Keratinocyte (primary cell): ENCODE data around the gene PSME4. TPM values are rescaled to one million over a fixed set of nuclear protein-coding genes. Genes with fewer than 3 reads are reported as not detected.

Experiments used
- DNase-seq: peaks from one replicate; pipeline ENCODE4 v3.0.0-alpha.2; 2011; ENCODE audit warnings: low read depth, missing footprints, low spot score
- FAIRE-seq: peaks from 2 replicates; lab custom pipeline; 2011; peaks lifted over from hg19 to GRCh38; lab: Jason Lieb, UNC
- H2AFZ ChIP-seq: 2 replicates; pipeline ENCODE4 v1.6.0; 2012; ENCODE audit warnings: low read length, control low read depth, inconsistent platforms; ENCODE audit not compliant: control insufficient read depth
- H3K27ac ChIP-seq: 2 replicates; pipeline ENCODE4 v1.5.1; 2011; ENCODE audit warnings: low read length; ENCODE audit not compliant: control insufficient read depth, insufficient read depth
- H3K27me3 ChIP-seq: 3 replicates; pipeline ENCODE4 v1.6.0; 2011; ENCODE audit warnings: low read length; ENCODE audit not compliant: control insufficient read depth, insufficient read depth; ENCODE audit errors: extremely low read depth
- H3K36me3 ChIP-seq, 2 experiments: 2 replicates in 1 of 2; 3 replicates in 1 of 2; pipeline ENCODE4 v1.5.1; 2011; ENCODE audit warnings: low read length in 2 of 2, mild to moderate bottlenecking in 1 of 2; ENCODE audit not compliant: control insufficient read depth in 2 of 2, insufficient read depth in 2 of 2; ENCODE audit errors: extremely low read depth in 1 of 2
- H3K4me1 ChIP-seq: 3 replicates; pipeline ENCODE4 v1.5.1; 2011; ENCODE audit warnings: low read length; ENCODE audit not compliant: control insufficient read depth, insufficient read depth; ENCODE audit errors: extremely low read depth
- H3K4me2 ChIP-seq: 3 replicates; pipeline ENCODE4 v1.6.0; 2011; ENCODE audit warnings: low read depth, low read length; ENCODE audit not compliant: control insufficient read depth, insufficient read depth; ENCODE audit errors: extremely low read depth
- H3K4me3 ChIP-seq, 3 experiments: fragments of 200-600 bp in 1 of 3; sonication (generic) in 1 of 3; 2 replicates in 2 of 3; 3 replicates in 1 of 3; pipeline ENCODE4 v1.5.1; 2011 to 2016; ENCODE audit warnings: low read length in 3 of 3, mild to moderate bottlenecking in 3 of 3, control low read depth in 2 of 3, inconsistent platforms in 1 of 3, low read depth in 1 of 3, mixed read lengths in 1 of 3, mixed run types in 1 of 3, moderate library complexity in 1 of 3; ENCODE audit not compliant: control insufficient read depth in 2 of 3, insufficient read depth in 2 of 3; ENCODE audit errors: extremely low read depth in 1 of 3
- H3K79me2 ChIP-seq: 2 replicates; pipeline ENCODE4 v1.6.0; 2012; ENCODE audit warnings: low read length; ENCODE audit not compliant: control insufficient read depth, insufficient read depth
- H3K9ac ChIP-seq: 3 replicates; pipeline ENCODE4 v1.6.0; 2011; ENCODE audit warnings: low read length; ENCODE audit not compliant: control insufficient read depth, insufficient read depth; ENCODE audit errors: extremely low read depth
- H3K9me1 ChIP-seq: 3 replicates; pipeline ENCODE4 v1.6.0; 2011; ENCODE audit warnings: low read length; ENCODE audit not compliant: control insufficient read depth, insufficient read depth; ENCODE audit errors: extremely low read depth
- H3K9me3 ChIP-seq: 2 replicates; pipeline ENCODE4 v1.5.1; 2012; ENCODE audit warnings: low read depth, low read length; ENCODE audit not compliant: control insufficient read depth
- H4K20me1 ChIP-seq: 3 replicates; pipeline ENCODE4 v1.6.0; 2011; ENCODE audit warnings: low read length; ENCODE audit not compliant: control insufficient read depth, insufficient read depth; ENCODE audit errors: extremely low read depth
- CTCF ChIP-seq, 3 experiments: IDR thresholded peaks in 1 of 3; conservative IDR thresholded peaks in 1 of 3; optimal IDR thresholded peaks in 1 of 3; 2 replicates in 2 of 3; 3 replicates in 1 of 3; pipeline versions ENCODE3 to v1.5.1; 2011; ENCODE audit warnings: low read length in 3 of 3, mild to moderate bottlenecking in 3 of 3, moderate library complexity in 2 of 3, control low read depth in 1 of 3, inconsistent platforms in 1 of 3; ENCODE audit not compliant: insufficient read depth in 2 of 3; ENCODE audit errors: extremely low read depth in 1 of 3
- EZH2 ChIP-seq: IDR thresholded peaks from one replicate; pipeline ENCODE4 v1.6.1; 2012; ENCODE audit warnings: inconsistent platforms, mild to moderate bottlenecking, low read length, moderate library complexity
- dilution Hi-C: fragments of 300-500 bp; cut with MboI; formaldehyde crosslinking; loops from one replicate; pipeline ENCODE4 v1.7.0; 2020; ENCODE audit warnings: low sequenced_read_pairs; ENCODE audit not compliant: extremely low pct_ligation_motif_present
- polyA plus RNA-seq, 5 experiments: library from polyadenylated mRNA; depleted of rRNA in 3 of 5; stranded (reverse) in 3 of 5; stranded (forward) in 1 of 5; unstranded in 1 of 5; fragments of >200 nt; gene quantifications; 1 replicate in 1 of 5; 2 replicates in 3 of 5; 3 replicates in 1 of 5; pipeline versions ENCODE4 v1.2.1 to v1.2.3, GENCODE V29; 2011 to 2012; ENCODE audit warnings: missing spikeins in 2 of 5, low read depth in 1 of 5, low replicate concordance in 1 of 5

PSME4 gene
- polyA plus RNA-seq, 1 donor (not counting 4 experiments of a cell fraction or from before 2014, with no cell fraction given), result 59.4 TPM

DNA sequence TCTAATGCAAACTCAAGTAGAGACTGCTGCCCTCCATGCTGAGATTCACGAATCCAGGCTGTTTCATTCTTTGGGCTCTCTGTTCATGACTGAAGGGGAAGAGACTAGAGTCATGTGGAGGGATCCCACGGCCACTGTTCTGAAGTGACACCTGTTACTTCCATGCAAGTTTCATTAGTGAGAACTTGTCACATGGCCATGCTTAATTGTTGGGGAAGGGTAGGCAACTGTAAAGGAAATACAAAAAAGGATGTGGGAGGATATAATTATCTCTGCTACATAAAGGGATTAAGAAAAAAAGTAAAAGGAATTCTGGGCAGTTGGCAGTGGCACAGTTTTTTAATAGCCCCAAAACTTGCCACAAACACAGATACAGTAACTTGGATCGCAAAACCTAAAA is 28.0 kb upstream of the PSME4 start:
- no peaks in the 10 kb centered on the region for H3K9me3 ChIP-seq
- H3K9me1 ChIP-seq, result no peaks in the 10 kb centered on the region
- no peaks in the 10 kb centered on the region for H3K27me3 ChIP-seq
- H3K4me1 ChIP-seq, result no peaks in the 10 kb centered on the region
- no peaks in the 10 kb centered on the region for H3K79me2 ChIP-seq
- FAIRE-seq, result no peak
- H3K9ac ChIP-seq, result no peak overlapping the region
- H4K20me1 ChIP-seq, result no peaks in the 10 kb centered on the region
- no peak overlapping the region for H3K27ac ChIP-seq
- H3K36me3 ChIP-seq, result no peaks in the 10 kb centered on the region
- no peak for TF ChIP-seq EZH2
- no peak for DNase-seq
- no peak overlapping the region for H3K4me3 ChIP-seq
- dilution Hi-C loops, result no loop called here
- no peak overlapping the region for H2AFZ ChIP-seq
- H3K4me2 ChIP-seq, result no peak overlapping the region

- Histone ChIP-seq H3K27ac (no peak overlapping the region), H3K4me1 (no peaks in the 10 kb centered on the region), H2AFZ (no peak overlapping the region), H3K36me3 (no peaks in the 10 kb centered on the region), H3K79me2 (no peaks in the 10 kb centered on the region), H3K9me1 (no peaks in the 10 kb centered on the region), H3K9me3 (no peaks in the 10 kb centered on the region), H3K9ac (no peak overlapping the region), H3K4me2 (no peak overlapping the region), H3K4me3 (no peak overlapping the region), H4K20me1 (no peaks in the 10 kb centered on the region), H3K27me3 (no peaks in the 10 kb centered on the region)
- DNase-seq, result no peak
- no peak for FAIRE-seq
- dilution Hi-C loops, result no loop called here
- no peak for TF ChIP-seq CTCF (optimal IDR thresholded peaks at IDR 0.05 in 1 of 3, IDR thresholded peaks at IDR 0.05 in 1 of 3, conservative IDR thresholded peaks at IDR 0.05 in 1 of 3; ENCODE audit: extremely low read depth in 1 of 3, insufficient read depth in 2 of 3, low read length in 3 of 3)
- no peak for TF ChIP-seq EZH2
These were observed 24.3 kb upstream of the PSME4 start for GRCh38 chr2:53994818-53995808.
